Activated effector memory CD4-positive, alpha-beta T cell treated with Interleukin-2 at 50 U/mL for 16 hours (primary cell): ENCODE data around the gene IQGAP2.
"Not testable (repeated sequence)": the region's sequence is repeated elsewhere in the genome, so short reads cannot be mapped to it uniquely, and the experiment has no call there.

Source experiments
- DNase-seq: peaks from one replicate; pipeline ENCODE4 v3.0.0-alpha.2; 2020

IQGAP2 gene

DNA sequence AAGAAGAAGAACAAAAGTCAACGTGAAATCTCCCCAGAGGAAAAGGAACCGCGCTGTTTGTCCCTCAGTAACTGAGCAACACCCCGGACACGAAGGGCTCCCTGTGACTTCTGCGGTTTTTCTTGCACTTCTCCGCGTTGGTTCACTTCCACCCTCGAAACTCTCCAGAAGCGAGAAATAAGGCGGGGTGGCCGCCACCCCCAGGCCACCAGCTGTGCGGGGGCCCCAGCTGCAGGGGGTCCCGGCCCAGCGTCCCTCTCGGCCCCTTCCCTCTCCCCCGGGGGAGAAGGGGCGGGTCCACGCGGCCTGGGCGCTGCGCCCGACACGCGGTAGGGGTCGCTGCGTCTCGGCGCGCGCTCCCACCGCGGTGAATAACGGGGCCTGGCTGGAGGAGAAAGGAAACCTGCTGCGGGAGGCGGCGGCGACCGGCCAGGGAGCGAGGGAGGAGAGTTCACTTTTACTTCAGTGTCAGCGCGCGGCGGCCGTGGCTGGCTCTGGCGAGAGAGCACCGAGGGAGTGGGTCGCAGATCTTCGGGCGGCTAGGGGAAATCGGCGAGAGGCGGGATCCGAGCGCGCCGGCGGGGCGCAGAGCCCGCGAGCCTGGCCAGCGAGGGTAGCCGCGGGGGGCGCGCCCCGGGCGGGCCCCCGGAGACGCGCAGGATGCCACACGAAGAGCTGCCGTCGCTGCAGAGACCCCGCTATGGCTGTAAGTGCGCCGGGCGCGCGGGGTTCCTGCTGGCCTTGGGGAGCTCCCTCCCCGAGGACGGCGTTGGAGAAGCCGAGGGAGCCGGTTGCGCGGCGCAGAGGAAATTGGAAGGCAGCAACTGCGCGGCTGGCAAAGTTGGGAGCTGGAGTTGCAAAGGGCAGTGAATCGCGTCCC lies at the start of gene IQGAP2:
TSS of gene IQGAP2 (plus strand) at position 400 of the 880 bp plus-strand sequence. CDS start at position 661, 261 bp downstream.
- DNase-seq: peak; percentile 77

- no peak for DNase-seq
Observed at GRCh38 chr5:76356887-76357286, 46.2 kb upstream of the IQGAP2 start.

DNA sequence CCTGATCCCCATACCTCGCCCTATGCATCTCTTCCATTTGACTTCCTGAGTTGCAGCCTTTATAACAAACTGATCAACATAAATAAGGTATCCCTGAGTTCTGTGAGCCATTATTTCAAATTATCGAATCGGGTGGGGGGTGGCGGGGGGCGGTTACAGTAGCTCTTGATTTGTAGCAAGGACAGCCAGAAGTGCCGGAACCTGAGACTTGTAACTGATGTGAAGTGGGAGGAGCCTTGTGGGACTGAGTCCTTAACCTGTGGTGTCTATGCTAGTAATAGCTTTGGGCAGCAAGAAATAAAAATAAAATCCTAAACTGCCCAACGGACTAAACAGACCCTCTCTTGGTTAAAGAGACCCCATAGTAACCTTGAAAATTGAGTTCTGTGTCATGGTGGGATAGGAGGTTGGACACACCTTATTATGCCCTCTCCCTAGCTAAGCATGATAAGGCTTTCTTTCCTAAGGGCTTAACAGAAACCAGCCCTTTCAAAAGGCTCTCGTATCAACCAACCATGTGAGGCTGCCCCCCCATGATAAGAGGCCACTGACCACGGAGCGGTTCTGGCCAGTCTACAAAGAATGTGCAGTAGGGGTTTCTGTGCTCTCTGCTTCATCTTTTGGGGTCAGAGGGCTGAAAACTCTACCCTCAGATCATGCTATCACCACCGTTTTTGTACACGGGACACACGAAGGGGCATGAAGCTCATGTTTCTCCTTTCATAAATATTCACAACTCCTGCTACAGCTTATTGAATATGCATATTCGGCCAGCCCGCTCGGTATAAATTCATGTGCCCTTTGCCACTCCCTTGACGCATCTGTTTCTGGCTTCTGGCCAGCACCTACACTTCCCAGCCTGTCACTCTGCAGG lies 39.5 kb upstream of the IQGAP2 start:
- DNase-seq: no peak

DNA sequence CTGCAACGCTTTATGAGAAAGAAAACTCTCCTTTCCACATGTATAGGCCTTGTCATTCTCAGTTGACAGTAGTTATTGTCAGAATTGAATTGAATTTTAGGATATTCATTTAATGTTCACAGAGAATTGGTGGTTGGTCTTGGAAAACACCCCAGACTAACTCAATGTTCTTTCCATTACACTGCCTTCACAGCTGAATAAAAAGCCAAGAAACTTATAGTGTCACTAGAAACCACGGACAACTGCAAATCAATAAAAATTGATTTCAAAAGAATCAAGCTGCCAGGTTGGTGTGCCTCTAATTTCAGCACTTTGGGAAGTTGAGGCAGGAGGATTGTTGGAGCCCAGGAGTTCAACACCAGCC lies 38.9 kb upstream of the IQGAP2 start:
- DNase-seq: no peak

GRCh38 chr5:76365561-76365960 lies 37.5 kb upstream of the IQGAP2 start:
- DNase-seq: no peak

DNA sequence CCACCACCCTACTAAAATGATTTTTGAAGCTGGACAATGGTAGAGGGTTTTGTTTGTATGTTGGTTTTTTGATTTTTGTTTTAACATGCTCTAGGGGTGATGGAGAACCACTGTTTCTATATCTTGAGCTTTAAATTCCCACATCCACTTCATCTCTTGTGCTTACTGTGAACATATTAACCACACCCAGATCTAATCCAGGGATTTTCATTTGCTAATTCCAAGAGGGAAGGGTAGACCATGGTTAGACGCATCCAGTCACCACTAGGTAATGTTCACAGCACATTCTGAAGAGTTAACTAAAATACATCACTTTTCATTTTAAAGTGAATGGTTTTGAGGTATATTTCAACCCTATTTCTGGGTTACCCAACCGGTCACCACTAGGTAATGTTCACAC lies 36.5 kb upstream of the IQGAP2 start:
- no peak for DNase-seq

GRCh38 chr5:76367623-76368371 lies 35.3 kb upstream of the IQGAP2 start:
- DNase-seq: no peak

DNA sequence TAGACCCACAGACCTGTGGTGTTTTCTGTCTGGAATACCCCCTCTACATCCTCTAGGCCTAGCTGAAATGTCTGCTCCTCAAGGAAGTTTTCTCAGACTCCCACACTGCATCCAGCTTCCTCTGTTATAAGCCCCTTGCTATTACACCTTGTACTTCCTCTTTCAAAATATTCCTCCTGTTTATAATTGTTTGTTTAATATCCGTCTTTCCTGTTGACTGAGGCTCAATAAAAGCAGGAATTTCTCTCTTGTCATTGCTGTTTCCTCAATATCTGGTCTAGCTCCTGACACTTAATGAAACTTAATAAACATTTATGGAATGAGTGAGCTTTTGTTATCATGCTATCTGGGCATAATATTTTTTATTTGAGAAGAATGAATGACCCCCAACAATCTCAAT lies 34.1 kb upstream of the IQGAP2 start:
- no peak for DNase-seq

DNA sequence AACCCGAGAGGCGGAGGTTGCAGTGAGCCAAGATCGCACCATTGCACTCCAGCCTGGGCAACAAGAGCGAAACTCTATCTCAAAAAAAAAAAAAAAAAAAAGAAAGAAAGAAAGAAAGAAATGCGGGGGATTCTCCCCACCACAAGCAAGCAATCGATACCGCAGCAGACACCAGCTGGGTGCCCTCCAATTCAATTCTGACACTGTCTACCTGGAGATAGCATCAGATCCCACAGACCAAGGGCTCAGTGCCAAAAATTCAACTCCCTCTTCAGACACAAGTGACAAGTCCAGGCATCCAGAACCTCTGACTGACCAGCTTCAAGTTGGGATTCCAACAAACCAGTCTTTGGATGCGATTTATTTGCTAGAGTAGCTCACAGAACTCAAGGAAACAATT lies 33.4 kb upstream of the IQGAP2 start:
- DNase-seq: not testable (repeated sequence)

DNA sequence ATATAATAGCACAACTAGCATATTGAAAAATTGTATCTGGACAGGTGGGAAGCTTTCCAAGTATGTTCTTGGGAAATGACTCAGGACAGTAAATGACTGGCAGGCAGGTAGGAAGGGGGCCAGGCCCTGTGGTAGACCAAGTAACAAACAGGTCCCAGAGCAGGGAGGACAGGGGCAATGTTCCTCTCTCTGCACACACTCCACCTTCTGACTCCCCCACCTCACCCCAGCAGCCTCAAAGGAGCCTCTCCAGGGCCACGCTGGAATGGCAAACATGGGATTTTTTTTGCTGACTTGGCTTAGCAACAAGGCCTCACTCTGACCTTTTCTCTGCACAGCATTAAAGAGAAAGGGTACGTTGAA lies 31.1 kb upstream of the IQGAP2 start:
- no peak for DNase-seq

DNA sequence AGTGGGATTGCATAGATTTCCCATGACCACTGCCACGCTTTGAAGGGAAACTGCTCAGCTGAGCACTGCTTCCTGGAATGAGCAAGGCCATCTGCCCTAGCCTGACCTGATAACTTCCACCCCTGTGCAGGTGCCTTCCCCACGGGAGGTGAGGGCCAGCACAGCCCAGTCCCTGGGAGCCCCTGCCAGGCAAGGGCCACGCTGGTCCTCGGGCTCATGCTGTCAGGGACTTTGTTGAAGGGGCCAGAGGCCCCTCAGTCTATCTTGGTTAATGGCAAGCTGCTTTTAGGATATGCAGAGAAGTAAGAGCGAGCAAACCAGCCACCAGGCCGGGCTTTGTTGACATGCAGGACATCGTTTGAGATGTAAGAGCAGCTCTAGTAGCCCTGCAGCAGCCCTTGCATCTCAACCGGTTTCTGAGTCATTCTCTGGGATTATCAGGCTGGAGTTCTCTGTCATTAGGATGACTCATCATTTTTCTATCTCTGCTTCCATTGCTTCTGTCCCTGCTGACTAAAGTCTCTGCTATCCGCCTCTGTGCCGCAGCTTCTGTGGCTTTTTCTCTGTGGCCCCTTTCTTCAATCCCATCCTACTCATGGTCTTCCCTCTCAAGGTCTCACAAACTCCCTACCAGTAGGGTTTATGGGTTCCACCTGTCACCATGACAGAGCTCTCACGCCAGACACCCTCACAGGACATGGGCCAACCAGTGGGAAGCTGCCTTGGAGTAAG lies 30.6 kb upstream of the IQGAP2 start:
- no peak for DNase-seq

- no peak for DNase-seq
Observed at GRCh38 chr5:76376148-76376865, 26.8 kb upstream of the IQGAP2 start.

DNA sequence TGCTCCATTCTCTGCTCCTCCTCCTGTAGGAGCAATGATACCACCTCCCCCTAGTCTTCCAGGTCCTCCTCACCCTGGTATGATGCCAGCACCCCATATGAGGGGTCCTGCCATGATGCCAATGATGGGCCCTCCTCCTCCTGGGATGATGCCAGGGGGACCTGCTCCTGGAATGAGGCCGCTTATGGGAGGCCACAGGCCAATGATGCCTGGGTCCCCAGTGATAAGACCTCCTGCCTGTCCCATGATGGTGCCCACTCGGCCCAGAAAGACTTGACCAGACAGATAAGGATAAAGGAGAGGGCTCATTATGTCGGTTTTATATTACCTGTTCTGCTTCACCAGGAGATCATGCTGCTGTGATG lies 26.2 kb upstream of the IQGAP2 start:
- DNase-seq: no peak

DNA sequence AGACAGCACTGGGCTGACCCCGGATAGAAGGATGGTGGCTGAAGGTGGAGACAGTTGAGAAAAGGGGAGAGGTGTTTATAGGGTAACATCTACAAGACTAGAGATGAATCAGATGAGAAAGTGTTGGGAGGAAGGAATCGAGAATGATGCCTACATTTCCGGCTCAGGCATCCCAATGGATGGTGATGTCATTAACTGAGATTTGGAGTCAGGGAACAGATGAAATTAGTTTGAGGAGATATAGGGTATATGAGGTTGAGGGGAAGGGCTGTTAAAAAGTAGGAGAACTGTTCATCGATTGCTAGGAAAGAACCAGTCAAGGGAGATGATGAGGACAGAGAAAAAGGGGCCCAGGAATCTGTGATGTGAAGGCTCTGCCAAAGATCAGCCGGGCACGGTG lies 24.7 kb upstream of the IQGAP2 start:
- no peak for DNase-seq

DNA sequence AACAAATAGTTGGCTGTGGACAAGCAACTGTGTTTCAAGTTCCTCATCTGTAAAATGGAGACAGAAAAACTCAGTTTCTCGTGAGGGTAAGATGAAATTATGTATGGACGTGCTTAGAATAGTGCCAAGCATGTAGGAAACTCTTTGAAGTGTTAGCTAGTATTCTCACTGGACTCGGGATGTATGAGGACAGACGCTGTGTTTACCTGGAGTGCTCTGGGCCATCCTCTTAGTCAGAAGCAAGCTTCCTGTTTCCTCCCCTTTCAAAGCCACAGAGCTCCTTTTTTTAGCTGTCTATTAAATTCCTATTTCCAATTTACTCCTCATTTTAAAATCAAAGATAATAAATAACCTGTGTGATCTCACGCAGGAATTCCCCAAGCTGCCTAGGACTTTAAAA lies 23.8 kb upstream of the IQGAP2 start:
- DNase-seq: no peak

- no peak for DNase-seq
Observed at GRCh38 chr5:76379855-76380254, 23.2 kb upstream of the IQGAP2 start.

DNA sequence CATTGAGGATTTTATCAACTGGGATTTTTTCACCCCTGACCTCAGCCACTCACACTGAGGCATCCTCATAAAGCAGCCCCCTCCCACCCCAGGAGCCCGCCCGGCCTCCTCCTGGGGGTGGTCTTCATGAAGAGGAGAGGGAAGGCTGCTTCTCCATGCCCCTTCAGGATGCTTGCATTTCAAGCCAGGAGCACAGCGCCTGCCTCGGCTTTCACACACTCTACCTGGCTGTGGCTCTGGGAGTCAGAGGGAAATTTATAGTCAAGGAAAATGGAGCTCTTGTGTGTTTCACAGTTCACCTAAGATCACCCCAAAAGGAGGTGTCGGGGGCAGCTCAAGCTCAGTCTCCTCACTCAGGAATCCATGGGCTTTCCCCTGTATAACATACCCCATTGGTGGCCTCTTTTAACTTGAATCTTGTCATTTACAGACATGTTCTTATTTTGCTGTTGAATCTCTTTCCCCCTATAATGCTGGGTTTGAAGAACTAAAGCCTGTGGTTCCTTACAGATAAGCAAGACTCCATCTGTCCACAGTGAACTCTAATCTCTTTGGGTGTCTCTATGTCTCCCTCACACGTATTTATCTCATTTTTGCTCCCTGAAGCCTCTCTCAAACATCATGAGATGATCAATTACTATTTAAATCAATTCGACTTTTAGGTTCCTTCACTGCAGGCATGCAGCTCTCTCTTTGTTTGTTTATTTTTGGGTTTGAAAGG lies 22.6 kb upstream of the IQGAP2 start:
- no peak for DNase-seq

- no peak for DNase-seq
Observed at GRCh38 chr5:76383126-76383832, 19.8 kb upstream of the IQGAP2 start.

GRCh38 chr5:76384189-76384588 lies 18.9 kb upstream of the IQGAP2 start:
- no peak for DNase-seq

DNA sequence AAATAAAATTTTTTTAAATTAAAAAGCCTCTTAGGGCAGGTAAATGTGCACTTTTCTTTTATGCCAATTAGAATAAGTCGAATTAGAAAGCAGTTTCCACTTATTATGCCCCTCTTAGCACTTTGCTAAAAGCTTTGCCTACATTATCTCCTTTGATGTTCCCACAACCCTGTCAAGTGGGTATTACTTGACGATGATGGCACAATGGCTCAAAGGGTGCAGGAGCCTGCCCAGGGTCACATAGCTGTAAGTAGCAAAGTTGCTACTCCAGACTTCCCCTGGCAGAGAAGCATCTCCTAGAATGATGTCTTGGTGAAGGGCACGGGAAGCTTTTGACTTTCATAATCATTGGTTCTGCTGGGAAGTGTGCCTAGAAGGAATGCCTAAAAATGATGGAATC lies 18.4 kb upstream of the IQGAP2 start:
- DNase-seq: no peak

GRCh38 chr5:76385540-76385939 lies 17.5 kb upstream of the IQGAP2 start:
- no peak for DNase-seq
